Measurements from ENCODE around the gene SHISA9. TPM values are rescaled to one million over a fixed set of nuclear protein-coding genes. Genes with fewer than 3 reads are reported as not detected.

The SHISA9 gene
- total RNA-seq, 1 donor from 2014 or later, result not detected

GRCh38 chr16:12878973-12879372, 22.4 kb upstream of the SHISA9 start:
- H3K27ac ChIP-seq, result no peak overlapping the region
- no peak for TF ChIP-seq CTCF (IDR thresholded peaks at IDR 0.05)
- H3K9me3 ChIP-seq, result no peaks in the 10 kb centered on the region
- intact Hi-C loops (cut with DNase I), result no loop called here
- no peaks in the 10 kb centered on the region for H3K36me3 ChIP-seq
- H3K4me1 ChIP-seq, result no peaks in the 10 kb centered on the region
- no peak for ATAC-seq
- no peak for DNase-seq
- H3K4me3 ChIP-seq, result no peak overlapping the region
- H3K27me3 ChIP-seq, result no peaks in the 10 kb centered on the region

DNA sequence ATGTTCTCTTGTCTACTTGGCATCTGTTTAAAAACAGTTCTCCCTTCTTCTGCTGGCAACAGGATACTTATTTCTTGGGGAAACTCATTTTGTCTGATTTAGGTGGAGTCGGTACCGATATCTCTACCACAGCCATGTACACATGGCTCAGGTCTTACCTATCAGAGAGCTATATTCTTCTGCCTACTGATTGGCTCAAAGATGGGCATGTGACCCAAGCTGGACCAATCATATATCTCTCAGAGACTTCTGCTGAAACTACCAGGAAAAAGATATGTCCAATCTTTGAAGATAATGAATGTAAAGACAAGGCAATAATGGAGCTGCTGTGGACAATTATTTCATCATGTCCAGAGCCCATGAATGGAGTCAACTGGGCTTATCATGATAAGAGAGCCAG, 21.6 kb upstream of the SHISA9 start:
- Histone ChIP-seq H3K9me3 (no peaks in the 10 kb centered on the region), H3K27me3 (no peaks in the 10 kb centered on the region), H3K4me3 (no peak overlapping the region), H3K36me3 (no peaks in the 10 kb centered on the region), H3K4me1 (no peaks in the 10 kb centered on the region), H3K27ac (no peak overlapping the region)
- ATAC-seq (no peak), DNase-seq (no peak)
- TF ChIP-seq CTCF (IDR thresholded peaks at IDR 0.05), result no peak
- intact Hi-C loops (cut with DNase I), result no loop called here

DNA sequence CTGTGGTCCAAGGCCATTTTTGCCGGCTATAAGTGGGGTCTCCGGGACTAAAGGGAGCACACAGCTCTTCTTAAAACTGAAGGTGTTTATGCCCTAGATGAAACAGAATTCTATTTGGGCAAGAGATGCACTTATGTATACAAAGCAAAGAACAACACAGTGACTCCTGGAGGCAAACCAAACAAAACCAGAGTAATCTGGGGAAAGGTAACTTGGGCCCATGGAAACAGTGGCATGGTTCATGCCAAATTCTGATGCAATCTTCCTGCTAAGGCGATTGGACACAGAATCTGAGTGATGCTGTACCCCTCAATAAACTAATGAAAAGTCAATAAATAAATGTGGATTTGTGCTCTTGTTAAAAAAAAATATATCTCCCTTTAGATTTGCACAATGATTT, 20.2 kb upstream of the SHISA9 start:
- no peaks in the 10 kb centered on the region for H3K4me1 ChIP-seq
- H3K27ac ChIP-seq, result no peak overlapping the region
- intact Hi-C loops (cut with DNase I), result no loop called here
- no peaks in the 10 kb centered on the region for H3K27me3 ChIP-seq
- no peaks in the 10 kb centered on the region for H3K9me3 ChIP-seq
- ATAC-seq (no peak), DNase-seq (no peak)
- no peak for TF ChIP-seq CTCF (IDR thresholded peaks at IDR 0.05)
- no peak overlapping the region for H3K4me3 ChIP-seq
- H3K36me3 ChIP-seq, result no peaks in the 10 kb centered on the region

GRCh38 chr16:12881740-12882139, 19.7 kb upstream of the SHISA9 start:
- no peak for DNase-seq
- intact Hi-C loops (cut with DNase I), result no loop called here
- H3K27ac ChIP-seq, result no peak overlapping the region
- no peaks in the 10 kb centered on the region for H3K4me1 ChIP-seq
- no peaks in the 10 kb centered on the region for H3K36me3 ChIP-seq
- no peak for ATAC-seq
- no peak for TF ChIP-seq CTCF (IDR thresholded peaks at IDR 0.05)
- H3K9me3 ChIP-seq, result no peaks in the 10 kb centered on the region
- no peaks in the 10 kb centered on the region for H3K27me3 ChIP-seq
- no peak overlapping the region for H3K4me3 ChIP-seq

- no peaks in the 10 kb centered on the region for H3K4me1 ChIP-seq
- H3K36me3 ChIP-seq, result no peaks in the 10 kb centered on the region
- intact Hi-C loops (cut with DNase I), result no loop called here
- no peaks in the 10 kb centered on the region for H3K9me3 ChIP-seq
- no peak for DNase-seq
- no peak overlapping the region for H3K27ac ChIP-seq
- no peak overlapping the region for H3K4me3 ChIP-seq
- no peak for ATAC-seq
- no peaks in the 10 kb centered on the region for H3K27me3 ChIP-seq
- TF ChIP-seq CTCF (IDR thresholded peaks at IDR 0.05), result no peak
These were observed 15.7 kb upstream of the SHISA9 start for GRCh38 chr16:12885742-12886141.

DNA sequence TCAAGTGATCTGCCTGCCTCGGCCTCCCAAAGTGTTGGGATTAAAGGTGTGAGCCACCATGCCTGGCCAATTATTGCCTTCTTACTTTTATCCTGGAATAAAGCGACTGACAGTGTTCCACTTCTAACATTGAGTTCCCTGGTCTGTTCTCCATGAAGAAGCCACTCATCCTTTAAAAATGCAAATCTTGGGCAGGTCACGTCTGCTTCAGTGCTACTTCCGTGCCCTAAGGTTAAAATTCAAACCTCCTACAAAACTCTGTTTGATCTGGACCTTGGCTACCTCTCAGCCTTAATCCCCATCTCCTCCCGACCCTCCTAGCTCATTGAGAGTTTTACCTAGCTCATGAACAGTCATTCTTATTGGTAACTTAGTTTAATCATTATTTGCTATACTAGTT, 9.6 kb upstream of the SHISA9 start:
- no peaks in the 10 kb centered on the region for H3K9me3 ChIP-seq
- H3K36me3 ChIP-seq, result no peaks in the 10 kb centered on the region
- ATAC-seq, result no peak
- TF ChIP-seq CTCF (IDR thresholded peaks at IDR 0.05), result no peak
- H3K27me3 ChIP-seq, result peaks cover 6% of the 10 kb centered on the region
- H3K4me3 ChIP-seq, result no peak overlapping the region
- no peaks in the 10 kb centered on the region for H3K4me1 ChIP-seq
- intact Hi-C loops (cut with DNase I), result no loop called here
- H3K27ac ChIP-seq, result no peak overlapping the region
- DNase-seq, result no peak

Measured in upper lobe of right lung (tissue), 1 donor.